H9 (cell line): ENCODE measurements around the gene LINGO4. TPM values are rescaled to one million over a fixed set of nuclear protein-coding genes. Genes with fewer than 3 reads are reported as not detected.

Experiments used
- DNase-seq: peaks from one replicate; pipeline ENCODE4 v3.0.0-alpha.2; 2017
- H2AFZ ChIP-seq: one replicate; pipeline ENCODE4 v1.6.1; 2013; ENCODE audit warnings: mild to moderate bottlenecking, low read length, control low read depth, moderate library complexity
- H2AK5ac ChIP-seq: 2 replicates; pipeline ENCODE4 v1.6.1; 2013; ENCODE audit warnings: low read length, control low read depth, mixed read lengths; ENCODE audit not compliant: insufficient read length
- H2BK120ac ChIP-seq: one replicate; pipeline ENCODE4 v1.6.1; 2013; ENCODE audit warnings: low read depth, mild to moderate bottlenecking, low read length, control low read depth, inconsistent platforms; ENCODE audit not compliant: poor library complexity, severe bottlenecking
- H2BK12ac ChIP-seq: 2 replicates; pipeline ENCODE4 v1.6.1; 2013; ENCODE audit warnings: low read length, control low read depth, mixed read lengths, low read depth; ENCODE audit not compliant: insufficient read length
- H2BK15ac ChIP-seq: 2 replicates; pipeline ENCODE4 v1.6.1; 2013; ENCODE audit warnings: low read depth, low read length, control low read depth
- H2BK20ac ChIP-seq: one replicate; pipeline ENCODE4 v1.6.1; 2013; ENCODE audit warnings: low read depth, mild to moderate bottlenecking, low read length, control low read depth, inconsistent platforms; ENCODE audit not compliant: poor library complexity, severe bottlenecking
- H2BK5ac ChIP-seq: 2 replicates; pipeline ENCODE4 v1.6.1; 2013; ENCODE audit warnings: low read length, control low read depth, mixed read lengths; ENCODE audit not compliant: insufficient read length
- H3K14ac ChIP-seq: 2 replicates; pipeline ENCODE4 v1.6.1; 2013; ENCODE audit warnings: low read length, control low read depth; ENCODE audit not compliant: insufficient read depth
- H3K18ac ChIP-seq: 2 replicates; pipeline ENCODE4 v1.6.1; 2013; ENCODE audit warnings: low read depth, mild to moderate bottlenecking, mixed read lengths, low read length, control low read depth; ENCODE audit not compliant: insufficient read length
- H3K23ac ChIP-seq: 2 replicates; pipeline ENCODE4 v1.6.1; 2013; ENCODE audit warnings: low read length, control low read depth, mixed read lengths, low read depth; ENCODE audit not compliant: insufficient read length
- H3K23me2 ChIP-seq: 2 replicates; pipeline ENCODE4 v1.6.1; 2013; ENCODE audit warnings: low read depth, mild to moderate bottlenecking, mixed read lengths, low read length, control low read depth; ENCODE audit not compliant: insufficient read length, poor library complexity, severe bottlenecking
- H3K27ac ChIP-seq: 2 replicates; pipeline ENCODE4 v1.5.1; 2013; ENCODE audit warnings: low read length, control low read depth, mixed read lengths, low read depth; ENCODE audit not compliant: insufficient read length
- H3K27me3 ChIP-seq: 2 replicates; pipeline ENCODE4 v1.6.1; 2013; ENCODE audit warnings: low read length, control low read depth, inconsistent platforms; ENCODE audit not compliant: insufficient read depth
- H3K4ac ChIP-seq: 2 replicates; pipeline ENCODE4 v1.6.1; 2013; ENCODE audit warnings: low read depth, mild to moderate bottlenecking, control low read depth, inconsistent platforms, low read length, moderate library complexity
- H3K4me1 ChIP-seq: 2 replicates; pipeline ENCODE4 v1.6.1; 2013; ENCODE audit warnings: low read length, control low read depth, inconsistent platforms; ENCODE audit not compliant: insufficient read depth
- H3K4me2 ChIP-seq: 2 replicates; pipeline ENCODE4 v1.6.1; 2013; ENCODE audit warnings: low read length, control low read depth, mixed read lengths; ENCODE audit not compliant: insufficient read length, insufficient read depth
- H3K56ac ChIP-seq: 2 replicates; pipeline ENCODE4 v1.6.1; 2013; ENCODE audit warnings: low read depth, mild to moderate bottlenecking, mixed read lengths, low read length, control low read depth; ENCODE audit not compliant: insufficient read length
- H3K79me1 ChIP-seq: 2 replicates; pipeline ENCODE4 v1.6.1; 2013; ENCODE audit warnings: low read depth, mild to moderate bottlenecking, moderate library complexity, low read length, control low read depth, inconsistent platforms; ENCODE audit not compliant: insufficient read depth, poor library complexity, severe bottlenecking
- H3K79me2 ChIP-seq: 2 replicates; pipeline ENCODE4 v1.6.1; 2013; ENCODE audit warnings: low read length, control low read depth, inconsistent platforms; ENCODE audit not compliant: insufficient read depth
- H3K9ac ChIP-seq: 2 replicates; pipeline ENCODE4 v1.6.1; 2013; ENCODE audit warnings: low read length, control low read depth, mixed read lengths; ENCODE audit not compliant: insufficient read length; ENCODE audit errors: extremely low read depth
- H3K9me3 ChIP-seq: one replicate; pipeline ENCODE4 v1.6.1; 2013; ENCODE audit warnings: low read depth, low read length, inconsistent platforms; ENCODE audit not compliant: control insufficient read depth
- H3T11ph ChIP-seq: one replicate; pipeline ENCODE4 v1.6.1; 2013; ENCODE audit warnings: mild to moderate bottlenecking, low read length, control low read depth, inconsistent platforms
- H4K20me1 ChIP-seq: one replicate; pipeline ENCODE4 v1.6.1; 2013; ENCODE audit not compliant: control insufficient read depth, insufficient read length, insufficient read depth
- H4K5ac ChIP-seq: 2 replicates; pipeline ENCODE4 v1.6.1; 2013; ENCODE audit warnings: low read depth, mild to moderate bottlenecking, mixed read lengths, low read length, control low read depth; ENCODE audit not compliant: insufficient read length
- H4K8ac ChIP-seq: replicated peaks from 2 replicates; pipeline ENCODE4 v1.6.1; 2013; ENCODE audit warnings: low read length, control low read depth, mixed read lengths, low read depth; ENCODE audit not compliant: insufficient read length
- H4K91ac ChIP-seq: 2 replicates; pipeline ENCODE4 v1.6.1; 2013; ENCODE audit warnings: low read depth, mild to moderate bottlenecking, moderate library complexity, mixed read lengths, low read length, control low read depth; ENCODE audit not compliant: insufficient read length
- H3K27ac Mint-ChIP-seq, 3 experiments: 2 replicates in 2 of 3; 3 replicates in 1 of 3; pipeline ENCODE4 v1.8.0; 2020 to 2021; ENCODE audit warnings: mixed read lengths in 3 of 3, mild to moderate bottlenecking in 1 of 3, moderate library complexity in 1 of 3
- H3K27me3 Mint-ChIP-seq: 2 replicates; pipeline ENCODE4 v1.8.0; 2021; ENCODE audit warnings: low read depth, mild to moderate bottlenecking, moderate library complexity, mixed read lengths
- H3K36me3 Mint-ChIP-seq, 3 experiments: 2 replicates in 2 of 3; 3 replicates in 1 of 3; pipeline ENCODE4 v1.8.0; 2020 to 2021; ENCODE audit warnings: low read depth in 3 of 3, mixed read lengths in 3 of 3; ENCODE audit not compliant: insufficient read depth in 1 of 3
- H3K4me1 Mint-ChIP-seq, 2 experiments: 2 replicates each; pipeline ENCODE4 v1.8.0; 2020; ENCODE audit warnings: mixed read lengths in 2 of 2
- H3K4me3 Mint-ChIP-seq, 2 experiments: 2 replicates in 1 of 2; 3 replicates in 1 of 2; pipeline ENCODE4 v1.8.0; 2020 to 2021; ENCODE audit warnings: mild to moderate bottlenecking in 2 of 2, mixed read lengths in 2 of 2, moderate library complexity in 1 of 2
- H3K9me3 Mint-ChIP-seq, 2 experiments: 2 replicates in 1 of 2; 3 replicates in 1 of 2; pipeline ENCODE4 v1.8.0; 2020; ENCODE audit warnings: mild to moderate bottlenecking in 2 of 2, mixed read lengths in 2 of 2, moderate library complexity in 1 of 2
- CTCF ChIP-seq: fragments of 200-600 bp; sonication (generic); conservative IDR thresholded peaks from 3 replicates; pipeline ENCODE4 v1.8.0; 2021; ENCODE audit warnings: antibody characterized with exemption, mild to moderate bottlenecking
- WGBS: extraction: QIAGEN DNeasy Blood & Tissue Kit; methylation state at CpG from one replicate; pipeline ENCODE4 v1.1.7; 2013; ENCODE audit warnings: missing lambda C conversion rate, low lambda C conversion rate, mixed read lengths; ENCODE audit not compliant: insufficient read length; ENCODE audit errors: extremely low coverage; 5-methylcytosine and 5-hydroxymethylcytosine counted together
- total RNA-seq: library from RNA; stranded (reverse); gene quantifications from 2 replicates; pipeline ENCODE4 v1.2.1, GENCODE V29; 2021

Gene LINGO4
- total RNA-seq, 1 experiment from 2014 or later, result not detected

GRCh38 chr1:151803915-151804314, 1.3 kb downstream of the LINGO4 start:
- Mint-ChIP-seq H3K4me1 (peaks cover 3 to 15% of the 10 kb centered on the region in 2 experiments; a peak in 2 of 4 replicates), H3K27me3 (peaks cover 11% of the 10 kb centered on the region)
- H3K27me3 ChIP-seq, result 0 out of 2 replicates have a peak, but pooled peaks cover 2% of the 10 kb centered on the region

More at GRCh38 chr1:151803915-151804314, 1.3 kb downstream of the LINGO4 start:
- no peak overlapping the region for H2BK120ac ChIP-seq
- no peaks in the 10 kb centered on the region for H3K9me3 ChIP-seq
- no peak overlapping the region for H3K9ac ChIP-seq
- no peak overlapping the region for H2BK5ac ChIP-seq
- Mint-ChIP-seq H3K4me3 (no peak overlapping the region), H3K27ac (no peak overlapping the region), H3K9me3 (no peaks in the 10 kb centered on the region), H3K36me3 (no peaks in the 10 kb centered on the region)
- no peaks in the 10 kb centered on the region for H3K79me1 ChIP-seq
- no peak for TF ChIP-seq CTCF
- H3K79me2 ChIP-seq, result no peaks in the 10 kb centered on the region
- H3K23ac ChIP-seq, result no peak overlapping the region
- no peak overlapping the region for H3K4ac ChIP-seq
- no peaks in the 10 kb centered on the region for H3K4me1 ChIP-seq
- H4K5ac ChIP-seq, result no peak overlapping the region
- H4K91ac ChIP-seq, result no peak overlapping the region
- no peaks in the 10 kb centered on the region for H3K23me2 ChIP-seq
- no peak overlapping the region for H3K18ac ChIP-seq
- H3K27ac ChIP-seq, result no peak overlapping the region
- WGBS, result no CpG with 5 or more reads among the region's 3 CpGs
- no peak overlapping the region for H3K56ac ChIP-seq
- no peak overlapping the region for H4K8ac ChIP-seq
- no peak overlapping the region for H2BK12ac ChIP-seq
- no peak overlapping the region for H2AK5ac ChIP-seq
- no peaks in the 10 kb centered on the region for H4K20me1 ChIP-seq
- H2AFZ ChIP-seq, result no peak overlapping the region
- H3T11ph ChIP-seq, result no peak overlapping the region
- H2BK15ac ChIP-seq, result no peak overlapping the region
- H3K14ac ChIP-seq, result no peak overlapping the region
- no peak overlapping the region for H2BK20ac ChIP-seq
- no peak overlapping the region for H3K4me2 ChIP-seq
- DNase-seq, result no peak
